ENCODE results near the gene NLN. TPM values are rescaled to one million over a fixed set of nuclear protein-coding genes. Genes with fewer than 3 reads are reported as not detected.

Gene NLN
- total RNA-seq, 1 donor from 2014 or later: 94.3 TPM

- Histone ChIP-seq H3K27ac (no peak overlapping the region), H3K9ac (no peak overlapping the region), H3K9me3 (ENCODE audit: low read depth) (no peaks in the 10 kb centered on the region), H3K4me3 (no peak overlapping the region), H2AFZ (replicated peaks) (no peak overlapping the region), H3K36me3 (no peaks in the 10 kb centered on the region), H4K20me1 (ENCODE audit: low read depth) (no peaks in the 10 kb centered on the region), H3F3A (ENCODE audit: low read depth) (no peaks in the 10 kb centered on the region), H3K4me1 (peaks cover 4% of the 10 kb centered on the region), H3K79me2 (ENCODE audit: low read depth) (no peaks in the 10 kb centered on the region), H3K27me3 (no peaks in the 10 kb centered on the region), H3K4me2 (no peak overlapping the region)
- Mint-ChIP-seq H3K4me3 (no peak overlapping the region), H3K9me3 (peaks cover 9% of the 10 kb centered on the region), H3K4me1 (peaks cover 4% of the 10 kb centered on the region), H3K36me3 (peaks cover 39% of the 10 kb centered on the region), H3K27me3 (ENCODE audit: insufficient read depth, low read depth) (peaks cover 2% of the 10 kb centered on the region), H3K27ac (no peak overlapping the region)
- DNase-seq (ENCODE audit: low spot score): no peak
- TF ChIP-seq EZH2 (IDR thresholded peaks at IDR 0.05): no peak
- TF ChIP-seq EZH2phosphoT487 (IDR thresholded peaks at IDR 0.05): no peak
- no peak for TF ChIP-seq CTCF (IDR thresholded peaks at IDR 0.05)
Measured at GRCh38 chr5:65801352-65801783, 79.4 kb downstream of the NLN start.

GRCh38 chr5:65802080-65802479 lies 80.1 kb downstream of the NLN start:
- no peaks in the 10 kb centered on the region for H3K27me3 ChIP-seq
- no peaks in the 10 kb centered on the region for H3K36me3 ChIP-seq
- no peaks in the 10 kb centered on the region for H3K9me3 ChIP-seq (ENCODE audit: low read depth)
- H3K36me3 Mint-ChIP-seq: peaks cover 41% of the 10 kb centered on the region
- H3K27me3 Mint-ChIP-seq (ENCODE audit: insufficient read depth, low read depth): peaks cover 4% of the 10 kb centered on the region
- H3K27ac ChIP-seq: no peak overlapping the region
- H3K4me3 ChIP-seq: no peak overlapping the region
- DNase-seq (ENCODE audit: low spot score): no peak
- H3K4me1 ChIP-seq: peaks cover 4% of the 10 kb centered on the region
- no peaks in the 10 kb centered on the region for H4K20me1 ChIP-seq (ENCODE audit: low read depth)
- H3K4me2 ChIP-seq: no peak overlapping the region
- no peak overlapping the region for H3K4me3 Mint-ChIP-seq
- H3K9me3 Mint-ChIP-seq: peaks cover 9% of the 10 kb centered on the region
- H3K9ac ChIP-seq: no peak overlapping the region
- H2AFZ ChIP-seq (replicated peaks): no peak overlapping the region
- H3K4me1 Mint-ChIP-seq: peaks cover 4% of the 10 kb centered on the region
- H3K27ac Mint-ChIP-seq: no peak overlapping the region
- no peaks in the 10 kb centered on the region for H3K79me2 ChIP-seq (ENCODE audit: low read depth)
- H3F3A ChIP-seq (ENCODE audit: low read depth): no peaks in the 10 kb centered on the region
- TF ChIP-seq EZH2phosphoT487 (IDR thresholded peaks at IDR 0.05): no peak
- no peak for TF ChIP-seq CTCF (IDR thresholded peaks at IDR 0.05)
- TF ChIP-seq EZH2 (IDR thresholded peaks at IDR 0.05): no peak

GRCh38 chr5:65802820-65803219 lies 80.8 kb downstream of the NLN start:
- Mint-ChIP-seq H3K4me1 (peaks cover 4% of the 10 kb centered on the region), H3K27me3 (ENCODE audit: insufficient read depth, low read depth) (peaks cover 4% of the 10 kb centered on the region), H3K27ac (no peak overlapping the region), H3K4me3 (no peak overlapping the region), H3K36me3 (peaks cover 38% of the 10 kb centered on the region), H3K9me3 (peaks cover 9% of the 10 kb centered on the region)
- Histone ChIP-seq H3K4me3 (no peak overlapping the region), H3K27me3 (no peaks in the 10 kb centered on the region), H3F3A (ENCODE audit: low read depth) (no peaks in the 10 kb centered on the region), H3K79me2 (ENCODE audit: low read depth) (no peaks in the 10 kb centered on the region), H3K4me2 (no peak overlapping the region), H3K9ac (no peak overlapping the region), H2AFZ (replicated peaks) (no peak overlapping the region), H3K4me1 (peaks cover 5% of the 10 kb centered on the region), H4K20me1 (ENCODE audit: low read depth) (no peaks in the 10 kb centered on the region), H3K9me3 (ENCODE audit: low read depth) (no peaks in the 10 kb centered on the region), H3K27ac (no peak overlapping the region), H3K36me3 (no peaks in the 10 kb centered on the region)
- TF ChIP-seq EZH2phosphoT487 (IDR thresholded peaks at IDR 0.05) (no peak), EZH2 (IDR thresholded peaks at IDR 0.05) (no peak), CTCF (IDR thresholded peaks at IDR 0.05) (no peak)
- DNase-seq (ENCODE audit: low spot score): no peak

All from neural progenitor cell (in vitro differentiated cells).